Progenitor cell of endocrine pancreas (in vitro differentiated cells): Measurements from ENCODE around the gene HS6ST1. TPM values are rescaled to one million over a fixed set of nuclear protein-coding genes. Genes with fewer than 3 reads are reported as not detected.

Experiments used
- DNase-seq: peaks from one replicate; pipeline ENCODE4 v3.0.0; 2021; ENCODE audit warnings: low spot score; ENCODE audit not compliant: unreplicated experiment
- H3K27ac Mint-ChIP-seq: 2 replicates; pipeline ENCODE4 v1.8.0; 2021; ENCODE audit warnings: mild to moderate bottlenecking, moderate library complexity, mixed read lengths
- H3K27me3 Mint-ChIP-seq: 2 replicates; pipeline ENCODE4 v1.8.0; 2021; ENCODE audit warnings: mixed read lengths
- H3K36me3 Mint-ChIP-seq: 2 replicates; pipeline ENCODE4 v1.8.0; 2022; ENCODE audit warnings: mixed read lengths; ENCODE audit not compliant: insufficient read depth
- H3K4me1 Mint-ChIP-seq: 2 replicates; pipeline ENCODE4 v1.8.0; 2021; ENCODE audit warnings: low read depth, mixed read lengths
- H3K4me3 Mint-ChIP-seq: 2 replicates; pipeline ENCODE4 v1.8.0; 2021; ENCODE audit warnings: low read depth, mild to moderate bottlenecking, moderate library complexity, mixed read lengths
- H3K9me3 Mint-ChIP-seq: 2 replicates; pipeline ENCODE4 v1.8.0; 2021; ENCODE audit warnings: low read depth, mixed read lengths
- CTCF ChIP-seq: fragments of 200-600 bp; sonication (generic); IDR thresholded peaks from one replicate; pipeline ENCODE4 v1.5.0; 2021; ENCODE audit warnings: antibody characterized with exemption, mild to moderate bottlenecking; ENCODE audit not compliant: unreplicated experiment
- total RNA-seq: library from RNA; stranded (reverse); gene quantifications from 2 replicates; pipeline ENCODE4 v1.2.1, GENCODE V29; 2021

HS6ST1 gene
- total RNA-seq, 1 donor from 2014 or later = 81.2 TPM

GRCh38 chr2:128264881-128265607 is 53.6 kb downstream of the HS6ST1 start:
- no peak for TF ChIP-seq CTCF
- Mint-ChIP-seq H3K9me3 (no peaks in the 10 kb centered on the region), H3K4me3 (no peak overlapping the region), H3K4me1 (peaks cover 4% of the 10 kb centered on the region), H3K36me3 (peaks cover 8% of the 10 kb centered on the region), H3K27me3 (no peaks in the 10 kb centered on the region), H3K27ac (peak overlapping the region; percentile 5)
- no peak for DNase-seq

- H3K27ac Mint-ChIP-seq = peak overlapping the region; percentile 52
- H3K27me3 Mint-ChIP-seq = no peaks in the 10 kb centered on the region
- no peak for DNase-seq
- TF ChIP-seq CTCF = no peak
- H3K9me3 Mint-ChIP-seq = no peaks in the 10 kb centered on the region
- peaks cover 4% of the 10 kb centered on the region for H3K4me1 Mint-ChIP-seq
- H3K36me3 Mint-ChIP-seq = peaks cover 8% of the 10 kb centered on the region
- no peak overlapping the region for H3K4me3 Mint-ChIP-seq
Measured at GRCh38 chr2:128263902-128264331, 54.8 kb downstream of the HS6ST1 start.

GRCh38 chr2:128262315-128263253 is 56.1 kb downstream of the HS6ST1 start:
- TF ChIP-seq CTCF = no peak
- Mint-ChIP-seq H3K36me3 (peaks cover 8% of the 10 kb centered on the region), H3K27me3 (no peaks in the 10 kb centered on the region), H3K4me1 (peaks cover 4% of the 10 kb centered on the region), H3K27ac (peak overlapping the region; percentile 89), H3K9me3 (no peaks in the 10 kb centered on the region), H3K4me3 (no peak overlapping the region)
- DNase-seq = no peak

GRCh38 chr2:128261245-128262128 is 57.2 kb downstream of the HS6ST1 start:
- H3K27me3 Mint-ChIP-seq = no peaks in the 10 kb centered on the region
- TF ChIP-seq CTCF = no peak
- peaks cover 8% of the 10 kb centered on the region for H3K36me3 Mint-ChIP-seq
- peaks cover 4% of the 10 kb centered on the region for H3K4me1 Mint-ChIP-seq
- peak overlapping the region; percentile 95 for H3K27ac Mint-ChIP-seq
- no peaks in the 10 kb centered on the region for H3K9me3 Mint-ChIP-seq
- no peak overlapping the region for H3K4me3 Mint-ChIP-seq
- DNase-seq = no peak
